ENCODE measurements around the gene UBE2R2.

DNA sequence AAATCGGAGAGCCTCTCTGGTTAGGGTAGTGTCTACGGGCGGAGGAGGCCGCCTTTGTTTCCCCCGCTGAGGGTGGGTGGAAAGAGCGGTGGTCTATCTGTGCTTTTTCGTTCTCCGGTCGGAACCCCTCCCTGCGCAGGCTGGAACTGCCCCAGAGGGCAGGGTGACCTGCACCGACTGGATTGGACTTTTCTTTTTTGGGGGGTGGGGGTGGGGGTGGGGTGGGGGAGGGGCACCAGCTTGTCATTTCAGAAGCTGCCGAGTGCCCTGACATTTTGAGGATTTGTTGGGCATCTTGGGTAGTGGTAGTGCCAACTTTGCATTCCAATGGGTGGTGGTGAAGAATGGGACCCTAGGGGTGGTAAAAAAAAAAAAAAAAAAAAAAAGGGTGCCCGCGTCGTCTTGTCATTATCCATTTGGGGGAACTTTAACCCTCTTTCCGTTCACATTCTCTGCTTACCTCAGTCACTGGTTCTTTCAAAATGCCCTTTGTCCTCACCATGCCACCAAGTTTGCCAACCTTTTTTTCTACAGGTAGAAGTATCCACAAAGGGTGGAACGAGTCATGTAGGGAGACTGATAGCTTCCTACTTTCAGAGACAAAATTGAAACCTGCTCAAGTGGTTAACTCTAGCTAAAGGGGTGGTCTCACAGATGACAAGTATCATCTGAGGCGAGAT lies 1.3 kb downstream of the UBE2R2 start:
- TF ChIP-seq, protein P1, sequence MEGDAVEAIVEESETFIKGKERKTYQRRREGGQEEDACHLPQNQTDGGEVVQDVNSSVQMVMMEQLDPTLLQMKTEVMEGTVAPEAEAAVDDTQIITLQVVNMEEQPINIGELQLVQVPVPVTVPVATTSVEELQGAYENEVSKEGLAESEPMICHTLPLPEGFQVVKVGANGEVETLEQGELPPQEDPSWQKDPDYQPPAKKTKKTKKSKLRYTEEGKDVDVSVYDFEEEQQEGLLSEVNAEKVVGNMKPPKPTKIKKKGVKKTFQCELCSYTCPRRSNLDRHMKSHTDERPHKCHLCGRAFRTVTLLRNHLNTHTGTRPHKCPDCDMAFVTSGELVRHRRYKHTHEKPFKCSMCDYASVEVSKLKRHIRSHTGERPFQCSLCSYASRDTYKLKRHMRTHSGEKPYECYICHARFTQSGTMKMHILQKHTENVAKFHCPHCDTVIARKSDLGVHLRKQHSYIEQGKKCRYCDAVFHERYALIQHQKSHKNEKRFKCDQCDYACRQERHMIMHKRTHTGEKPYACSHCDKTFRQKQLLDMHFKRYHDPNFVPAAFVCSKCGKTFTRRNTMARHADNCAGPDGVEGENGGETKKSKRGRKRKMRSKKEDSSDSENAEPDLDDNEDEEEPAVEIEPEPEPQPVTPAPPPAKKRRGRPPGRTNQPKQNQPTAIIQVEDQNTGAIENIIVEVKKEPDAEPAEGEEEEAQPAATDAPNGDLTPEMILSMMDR (IDR thresholded peaks at IDR 0.05): no peak
- TF ChIP-seq POLR2A (IDR thresholded peaks at IDR 0.05): no peak
